Effector memory CD4-positive, alpha-beta T cell (primary cell): ENCODE results near the gene TP73.
A peak's percentile ranks its signal among the peaks of the same experiment; 100 is the strongest.

Experiments used
- DNase-seq, 3 donors: peaks; one replicate each; pipeline ENCODE4 v3.0.0-alpha.2; 2020
- H3K27ac ChIP-seq: 2 replicates; pipeline ENCODE4 v1.7.0; 2013; ENCODE audit warnings: mild to moderate bottlenecking, low read length, moderate library complexity; ENCODE audit not compliant: insufficient read depth, poor library complexity, severe bottlenecking
- H3K27me3 ChIP-seq: replicated peaks from 2 replicates; pipeline ENCODE4 v1.7.0; 2013; ENCODE audit warnings: mild to moderate bottlenecking, low read length; ENCODE audit not compliant: insufficient read depth, control insufficient read depth, poor library complexity, severe bottlenecking
- H3K36me3 ChIP-seq: 2 replicates; pipeline ENCODE4 v1.7.0; 2013; ENCODE audit warnings: mild to moderate bottlenecking, low read length, moderate library complexity; ENCODE audit not compliant: control insufficient read depth, insufficient read depth
- H3K4me1 ChIP-seq: 2 replicates; pipeline ENCODE4 v1.7.0; 2013; ENCODE audit warnings: low read length, mild to moderate bottlenecking; ENCODE audit not compliant: control insufficient read depth, insufficient read depth, poor library complexity, severe bottlenecking
- H3K4me3 ChIP-seq: 2 replicates; pipeline ENCODE4 v1.7.0; 2013; ENCODE audit warnings: low read length, low read depth, mild to moderate bottlenecking; ENCODE audit not compliant: insufficient read depth, poor library complexity, severe bottlenecking
- H3K9me3 ChIP-seq: 2 replicates; pipeline ENCODE4 v1.7.0; 2013; ENCODE audit warnings: mild to moderate bottlenecking, low read length, moderate library complexity; ENCODE audit not compliant: control insufficient read depth

Gene TP73

GRCh38 chr1:3761296-3762010 lies 109.1 kb downstream of the TP73 start:
- no peak for DNase-seq
- Histone ChIP-seq H3K27me3 (peaks cover 4% of the 10 kb centered on the region), H3K36me3 (no peaks in the 10 kb centered on the region), H3K4me3 (no peak overlapping the region), H3K4me1 (no peaks in the 10 kb centered on the region), H3K9me3 (no peaks in the 10 kb centered on the region), H3K27ac (no peak overlapping the region)

GRCh38 chr1:3762151-3762872 lies 110.0 kb downstream of the TP73 start:
- no peaks in the 10 kb centered on the region for H3K9me3 ChIP-seq
- no peak overlapping the region for H3K4me3 ChIP-seq
- DNase-seq = no peak
- no peaks in the 10 kb centered on the region for H3K36me3 ChIP-seq
- peaks cover 4% of the 10 kb centered on the region for H3K27me3 ChIP-seq
- H3K27ac ChIP-seq = no peak overlapping the region
- no peaks in the 10 kb centered on the region for H3K4me1 ChIP-seq

GRCh38 chr1:3762873-3763228 lies 110.5 kb downstream of the TP73 start:
- Histone ChIP-seq H3K36me3 (no peaks in the 10 kb centered on the region), H3K4me1 (no peaks in the 10 kb centered on the region)

GRCh38 chr1:3763351-3764125 lies 111.2 kb downstream of the TP73 start:
- Histone ChIP-seq H3K4me1 (no peaks in the 10 kb centered on the region), H3K27ac (no peak overlapping the region), H3K27me3 (peaks cover 4% of the 10 kb centered on the region), H3K4me3 (no peak overlapping the region), H3K9me3 (no peaks in the 10 kb centered on the region), H3K36me3 (no peaks in the 10 kb centered on the region)
- no peak for DNase-seq

More at GRCh38 chr1:3762873-3763228, 110.5 kb downstream of the TP73 start:
- Histone ChIP-seq H3K9me3 (no peaks in the 10 kb centered on the region), H3K27ac (no peak overlapping the region), H3K27me3 (peaks cover 4% of the 10 kb centered on the region), H3K4me3 (no peak overlapping the region)
- DNase-seq = no peak

- no peak for DNase-seq
- peaks cover 4% of the 10 kb centered on the region for H3K27me3 ChIP-seq
- no peak overlapping the region for H3K4me3 ChIP-seq
- no peak overlapping the region for H3K27ac ChIP-seq
- no peaks in the 10 kb centered on the region for H3K9me3 ChIP-seq
- H3K4me1 ChIP-seq = peaks cover 11% of the 10 kb centered on the region
- no peaks in the 10 kb centered on the region for H3K36me3 ChIP-seq
These were observed 115.1 kb downstream of the TP73 start for GRCh38 chr1:3767328-3767925.

- no peak for DNase-seq
- Histone ChIP-seq H3K27me3 (no peaks in the 10 kb centered on the region), H3K27ac (no peak overlapping the region), H3K4me1 (peaks cover 15% of the 10 kb centered on the region), H3K4me3 (no peak overlapping the region), H3K9me3 (no peaks in the 10 kb centered on the region), H3K36me3 (no peaks in the 10 kb centered on the region)
These were observed 116.6 kb downstream of the TP73 start for GRCh38 chr1:3768811-3769390.

- no peak for DNase-seq
- Histone ChIP-seq H3K27ac (no peak overlapping the region), H3K4me3 (no peak overlapping the region), H3K4me1 (peaks cover 15% of the 10 kb centered on the region), H3K36me3 (no peaks in the 10 kb centered on the region), H3K9me3 (no peaks in the 10 kb centered on the region), H3K27me3 (no peaks in the 10 kb centered on the region)
These were observed 117.9 kb downstream of the TP73 start for GRCh38 chr1:3770047-3770765.

- peak overlapping the region; percentile 18 for H3K27ac ChIP-seq
- H3K27me3 ChIP-seq = no peaks in the 10 kb centered on the region
- peaks cover 15% of the 10 kb centered on the region for H3K4me1 ChIP-seq
- no peaks in the 10 kb centered on the region for H3K36me3 ChIP-seq
- peak overlapping the region; percentile 60 for H3K4me3 ChIP-seq
- no peak for DNase-seq
- H3K9me3 ChIP-seq = no peaks in the 10 kb centered on the region
These were observed 119.1 kb downstream of the TP73 start for GRCh38 chr1:3771108-3772026.
